BJ (cell line): ENCODE results near the gene RARRES2. TPM values are rescaled to one million over a fixed set of nuclear protein-coding genes. Genes with fewer than 3 reads are reported as not detected.
A peak's percentile ranks its signal among the peaks of the same experiment; 100 is the strongest.

ENCODE experiments used
- CTCF ChIA-PET: fragments of 350-600 bp; formaldehyde crosslinking; extraction: SDS; loops from one replicate; lab custom pipeline; 2021; ENCODE audit warnings: antibody characterized with exemption, inconsistent platforms; lab: Yijun Ruan, JAX
- POLR2A ChIA-PET: fragments of 300-600 bp; sonication (Branson Sonifier 250); formaldehyde crosslinking; extraction: SDS; loops from one replicate; lab custom pipeline; 2021; ENCODE audit warnings: antibody characterized with exemption; lab: Charles Lee
- DNase-seq: peaks from one replicate; pipeline ENCODE4 v3.0.0-alpha.2; 2011; ENCODE audit warnings: low read depth
- H3K27me3 ChIP-seq: 2 replicates; pipeline ENCODE4 v1.6.0; 2011; ENCODE audit warnings: low read length; ENCODE audit not compliant: control insufficient read depth, insufficient read depth
- H3K36me3 ChIP-seq: 2 replicates; pipeline ENCODE4 v1.5.1; 2011; ENCODE audit warnings: low read length; ENCODE audit not compliant: control insufficient read depth, insufficient read depth
- H3K4me3 ChIP-seq: 2 replicates; pipeline ENCODE4 v1.5.1; 2011; ENCODE audit warnings: low read depth, mild to moderate bottlenecking, control low read depth, low read length
- polyA plus RNA-seq: library from polyadenylated mRNA; depleted of rRNA; stranded (reverse); fragments of >200 nt; gene quantifications from 2 replicates; pipeline ENCODE4 v1.2.3, GENCODE V29; 2011
- TF ChIP-seq, protein P1 (sequence below): IDR thresholded peaks from 2 replicates; pipeline ENCODE4 v1.5.1; 2011; ENCODE audit warnings: low read depth, mild to moderate bottlenecking, control low read depth, inconsistent platforms, low read length, moderate library complexity; ENCODE audit not compliant: insufficient read depth

RARRES2 gene
- polyA plus RNA-seq, 1 experiment, result 6.3 TPM

DNA sequence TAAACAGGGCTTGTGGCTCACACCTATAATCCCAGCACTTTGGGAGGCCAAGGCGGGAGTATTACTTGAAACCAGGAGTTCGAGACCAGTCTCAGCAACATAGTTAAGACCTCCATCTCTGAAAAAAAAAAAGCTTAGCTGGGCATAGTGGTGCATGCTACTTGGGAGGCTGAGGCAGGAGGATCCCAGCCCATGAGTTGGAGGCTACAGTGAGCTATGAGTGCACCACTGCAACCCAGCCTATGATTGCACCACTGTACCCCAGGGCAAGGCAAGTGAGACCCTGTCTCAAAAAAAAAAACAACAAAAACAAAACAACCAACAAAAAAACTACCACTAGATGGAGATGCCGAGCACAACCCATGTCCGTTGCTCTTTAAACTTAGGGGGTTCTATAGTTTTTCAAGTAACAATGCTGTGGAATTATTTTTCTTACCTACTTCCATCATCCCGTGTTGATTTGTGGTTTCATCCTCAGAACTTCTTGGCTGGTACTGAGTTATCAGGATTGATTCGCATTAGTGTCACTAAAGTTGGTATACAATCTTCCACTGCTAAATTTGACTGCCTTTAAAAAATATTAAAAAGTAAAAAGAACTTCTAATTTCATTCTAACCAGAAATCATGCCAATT lies 15.0 kb upstream of the RARRES2 start:
- POLR2A ChIA-PET, result interaction anchor here (0.6 to 1.5 kb wide), 3 partner anchors 12 to 892 kb away, joined by 3 to 4 read pairs (median 3); partner anchors contain the start of gene REPIN1
- DNase-seq, result no peak

DNA sequence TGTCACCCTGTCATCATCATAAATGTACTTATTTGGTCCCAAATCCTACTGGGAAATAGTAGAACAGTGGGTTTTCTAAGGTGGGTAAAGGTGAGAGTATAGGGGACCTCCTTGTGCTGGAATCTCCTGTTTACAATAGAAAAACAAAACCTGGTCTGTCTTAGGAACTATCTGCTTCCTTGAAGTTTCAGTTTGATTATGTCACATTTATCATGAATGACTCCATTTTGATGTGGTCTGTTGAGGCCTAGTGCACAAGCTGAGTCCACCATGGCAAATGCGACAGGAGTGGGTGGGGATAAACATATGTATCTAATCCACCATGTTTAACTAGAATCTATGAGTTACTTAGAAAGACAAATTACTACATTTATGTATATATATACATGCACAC lies 14.2 kb upstream of the RARRES2 start:
- POLR2A ChIA-PET, result interaction anchor here (0.6 to 1.5 kb wide), 3 partner anchors 13 to 78 kb away, joined by 3 to 6 read pairs (median 5); partner anchors contain the start of gene REPIN1
- CTCF ChIA-PET, result interaction anchor here (0.6 to 4.4 kb wide), 19 partner anchors 8 to 932 kb away, joined by 3 to 27 read pairs (median 3); partner anchors contain the start of gene REPIN1
- H3K27me3 ChIP-seq, result no peaks in the 10 kb centered on the region; the same call in 1 of the 2 replicates
- H3K36me3 ChIP-seq, result no peaks in the 10 kb centered on the region
- DNase-seq, result no peak
- no peak overlapping the region for H3K4me3 ChIP-seq
- TF ChIP-seq, protein P1, sequence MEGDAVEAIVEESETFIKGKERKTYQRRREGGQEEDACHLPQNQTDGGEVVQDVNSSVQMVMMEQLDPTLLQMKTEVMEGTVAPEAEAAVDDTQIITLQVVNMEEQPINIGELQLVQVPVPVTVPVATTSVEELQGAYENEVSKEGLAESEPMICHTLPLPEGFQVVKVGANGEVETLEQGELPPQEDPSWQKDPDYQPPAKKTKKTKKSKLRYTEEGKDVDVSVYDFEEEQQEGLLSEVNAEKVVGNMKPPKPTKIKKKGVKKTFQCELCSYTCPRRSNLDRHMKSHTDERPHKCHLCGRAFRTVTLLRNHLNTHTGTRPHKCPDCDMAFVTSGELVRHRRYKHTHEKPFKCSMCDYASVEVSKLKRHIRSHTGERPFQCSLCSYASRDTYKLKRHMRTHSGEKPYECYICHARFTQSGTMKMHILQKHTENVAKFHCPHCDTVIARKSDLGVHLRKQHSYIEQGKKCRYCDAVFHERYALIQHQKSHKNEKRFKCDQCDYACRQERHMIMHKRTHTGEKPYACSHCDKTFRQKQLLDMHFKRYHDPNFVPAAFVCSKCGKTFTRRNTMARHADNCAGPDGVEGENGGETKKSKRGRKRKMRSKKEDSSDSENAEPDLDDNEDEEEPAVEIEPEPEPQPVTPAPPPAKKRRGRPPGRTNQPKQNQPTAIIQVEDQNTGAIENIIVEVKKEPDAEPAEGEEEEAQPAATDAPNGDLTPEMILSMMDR, result no peak

More for the DNA sequence above, 15.0 kb upstream of the RARRES2 start:
- no peaks in the 10 kb centered on the region for H3K36me3 ChIP-seq
- no peaks in the 10 kb centered on the region; the same call in 1 of the 2 replicates for H3K27me3 ChIP-seq
- CTCF ChIA-PET, result interaction anchor here (0.6 to 4.4 kb wide), 21 partner anchors 9 to 887 kb away, joined by 3 to 27 read pairs (median 4); partner anchors contain the start of gene REPIN1
- TF ChIP-seq, protein P1, result peak; percentile 73
- no peak overlapping the region for H3K4me3 ChIP-seq

DNA sequence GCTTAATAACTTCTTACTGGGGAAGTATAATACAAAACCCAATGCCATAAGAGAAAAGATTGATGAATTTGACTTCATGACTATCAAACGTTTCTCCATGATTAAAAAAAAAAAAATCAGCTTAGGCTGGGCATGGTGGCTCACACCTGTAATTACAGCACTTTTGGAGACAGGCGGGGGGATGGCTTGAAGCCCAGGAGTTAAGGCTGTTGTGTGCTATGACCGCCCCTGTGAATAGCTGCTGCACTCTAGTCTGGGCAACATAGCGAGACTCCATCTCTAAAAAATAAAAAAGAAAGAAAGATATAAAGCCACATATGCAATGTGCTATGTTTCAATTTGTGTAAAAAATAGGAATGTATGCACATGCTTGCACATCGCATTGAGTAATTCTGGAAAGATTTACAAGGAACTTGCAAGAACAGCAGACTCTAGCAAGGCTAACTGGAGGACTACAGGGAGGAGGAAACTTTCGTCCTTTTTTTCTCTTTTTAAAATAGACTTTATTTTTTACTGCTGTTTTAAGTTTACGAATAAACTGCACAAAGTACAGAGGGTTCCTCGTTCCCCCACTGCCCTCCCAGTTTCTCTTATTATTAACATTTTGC lies 10.3 kb upstream of the RARRES2 start:
- no peak for DNase-seq
- TF ChIP-seq, protein P1, result no peak

DNA sequence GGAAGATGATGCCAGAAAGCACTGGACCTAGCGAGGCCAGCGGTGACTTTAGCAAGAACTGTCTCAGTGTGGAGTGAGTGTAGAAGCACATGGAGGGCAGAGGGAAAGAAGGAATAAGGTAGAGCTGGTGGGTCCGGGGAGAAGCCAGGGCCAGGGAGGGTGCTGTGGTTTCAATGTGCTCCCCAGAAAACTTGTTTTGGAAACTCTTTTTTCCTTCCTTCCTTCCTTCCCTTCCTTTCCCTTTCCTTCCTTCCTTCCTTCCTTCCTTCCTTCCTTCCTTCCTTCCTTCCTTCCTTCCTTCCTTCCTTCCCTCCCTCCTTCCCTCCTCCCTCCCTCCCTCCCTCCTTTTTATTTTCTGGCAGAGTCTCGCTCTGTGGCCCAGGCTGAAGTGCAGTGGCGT lies 5.5 kb upstream of the RARRES2 start:
- Histone ChIP-seq H3K36me3 (no peaks in the 10 kb centered on the region), H3K27me3 (peaks cover 8% of the 10 kb centered on the region), H3K4me3 (no peak overlapping the region)
- ChIA-PET CTCF (interaction anchor here (1.1 to 4.8 kb wide), 4 partner anchors 9 to 75 kb away, joined by 3 to 27 read pairs (median 3); no protein-coding TSS in a partner anchor), POLR2A (no interaction called here)
- no peak for DNase-seq
- TF ChIP-seq, protein P1, result no peak

More for the DNA sequence above, 10.3 kb upstream of the RARRES2 start:
- Histone ChIP-seq H3K36me3 (no peaks in the 10 kb centered on the region), H3K27me3 (no peaks in the 10 kb centered on the region; the same call in 1 of the 2 replicates), H3K4me3 (no peak overlapping the region)
- ChIA-PET POLR2A (no interaction called here), CTCF (interaction anchor here (0.6 kb wide), 1 partner anchor 51 kb away, joined by 3 read pairs; no protein-coding TSS in a partner anchor)

DNA sequence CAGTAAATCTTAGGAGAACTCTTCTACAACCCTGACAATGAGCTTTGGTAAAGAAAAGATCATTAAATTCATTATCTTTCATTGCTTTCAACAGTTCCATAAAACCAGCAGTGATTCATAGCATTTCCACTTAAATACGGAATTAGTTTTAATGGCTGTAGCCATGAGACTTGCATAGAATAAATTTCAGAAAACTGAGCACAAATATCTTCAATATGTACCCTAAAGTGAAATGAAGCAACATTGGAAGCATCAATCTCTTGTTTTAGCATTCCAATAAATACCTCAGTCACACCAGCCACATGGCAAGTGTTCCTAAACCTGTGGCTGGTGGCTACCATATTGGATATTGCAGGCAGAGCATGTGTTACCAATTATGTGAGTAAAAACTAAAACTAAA lies 3.6 kb upstream of the RARRES2 start:
- TF ChIP-seq, protein P1, result no peak
- ChIA-PET POLR2A (no interaction called here), CTCF (interaction anchor here (4.8 kb wide), 1 partner anchor 11 kb away, joined by 27 read pairs; no protein-coding TSS in a partner anchor)

More for the DNA sequence above, 3.6 kb upstream of the RARRES2 start:
- peak; percentile 75 for DNase-seq
- H3K27me3 ChIP-seq, result peaks cover 20% of the 10 kb centered on the region
- H3K36me3 ChIP-seq, result no peaks in the 10 kb centered on the region
- no peak overlapping the region for H3K4me3 ChIP-seq
